Islet precursor cell (in vitro differentiated cells): ENCODE data around the gene SPDYE16.
"Not testable (repeated sequence)": the region's sequence is repeated elsewhere in the genome, so short reads cannot be mapped to it uniquely, and the experiment has no call there.

ENCODE experiments used
- DNase-seq: peaks from one replicate; pipeline ENCODE4 v3.0.0-alpha.2; 2018

SPDYE16 gene

DNA sequence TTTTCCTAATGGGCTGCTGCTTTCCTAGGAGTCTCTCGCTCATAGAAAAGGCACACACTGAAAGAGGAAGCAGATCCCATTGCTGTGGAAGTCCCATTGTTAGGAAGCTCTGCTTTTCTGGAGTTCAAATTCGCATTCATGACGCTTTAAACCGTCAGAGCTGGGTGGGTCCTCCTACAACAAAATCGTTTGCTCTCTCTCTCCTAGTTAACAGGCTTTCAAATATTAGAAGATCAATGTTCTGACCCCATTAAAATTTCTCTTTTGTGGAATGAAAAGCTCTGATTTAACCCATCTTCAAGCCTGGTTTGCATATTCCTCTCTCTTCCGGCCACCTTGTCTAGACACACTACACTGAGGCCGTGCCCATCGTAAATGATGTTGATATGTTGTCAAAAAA is at the start of gene SPDYE16:
Gene SPDYE16 (minus strand): TSS at position 101 of the 400 bp plus-strand sequence. CDS start 1,838 bp downstream, outside the sequence.
- not testable (repeated sequence) for DNase-seq

GRCh38 chr7:76592694-76593093 is 49.6 kb upstream of the SPDYE16 start:
- DNase-seq, result not testable (repeated sequence)

DNA sequence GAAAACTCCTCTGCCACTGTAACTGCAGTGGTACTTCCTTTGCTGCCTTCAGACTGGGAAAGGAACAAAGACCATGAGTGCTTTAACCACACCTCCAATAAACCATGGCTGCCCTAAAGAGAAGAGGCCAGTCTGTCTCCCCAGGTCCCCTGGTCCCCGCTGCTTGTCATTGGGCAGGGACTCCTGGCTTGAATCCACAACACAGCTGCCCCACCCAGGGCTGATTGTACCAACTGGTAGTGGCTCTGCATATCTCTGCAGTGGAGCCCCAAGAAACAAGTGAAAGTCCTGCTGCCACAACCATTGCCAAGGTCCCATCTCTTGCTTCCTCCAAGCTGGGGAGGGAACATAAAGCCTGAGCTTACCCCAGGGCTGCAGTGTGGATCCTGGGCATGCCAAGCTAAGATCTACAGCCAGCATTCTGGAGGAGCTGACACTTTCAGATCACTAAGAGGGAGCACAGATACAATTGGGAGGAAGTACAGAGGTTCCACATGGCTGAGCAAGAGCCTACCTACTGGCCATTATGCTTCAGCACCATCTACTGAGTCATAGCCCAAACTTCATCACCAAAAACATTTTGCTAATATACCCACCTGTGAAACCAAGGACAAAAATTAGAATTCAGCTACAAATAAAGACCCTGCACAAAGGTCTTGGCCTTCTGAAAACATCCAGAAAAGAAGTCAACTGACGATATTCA is 48.7 kb upstream of the SPDYE16 start:
- DNase-seq, result not testable (repeated sequence)

GRCh38 chr7:76591033-76591432 is 47.9 kb upstream of the SPDYE16 start:
- DNase-seq, result not testable (repeated sequence)

- not testable (repeated sequence) for DNase-seq
Observed at GRCh38 chr7:76588586-76588985, 45.5 kb upstream of the SPDYE16 start.

- DNase-seq, result not testable (repeated sequence)
Observed at GRCh38 chr7:76586585-76587315, 43.7 kb upstream of the SPDYE16 start.

DNA sequence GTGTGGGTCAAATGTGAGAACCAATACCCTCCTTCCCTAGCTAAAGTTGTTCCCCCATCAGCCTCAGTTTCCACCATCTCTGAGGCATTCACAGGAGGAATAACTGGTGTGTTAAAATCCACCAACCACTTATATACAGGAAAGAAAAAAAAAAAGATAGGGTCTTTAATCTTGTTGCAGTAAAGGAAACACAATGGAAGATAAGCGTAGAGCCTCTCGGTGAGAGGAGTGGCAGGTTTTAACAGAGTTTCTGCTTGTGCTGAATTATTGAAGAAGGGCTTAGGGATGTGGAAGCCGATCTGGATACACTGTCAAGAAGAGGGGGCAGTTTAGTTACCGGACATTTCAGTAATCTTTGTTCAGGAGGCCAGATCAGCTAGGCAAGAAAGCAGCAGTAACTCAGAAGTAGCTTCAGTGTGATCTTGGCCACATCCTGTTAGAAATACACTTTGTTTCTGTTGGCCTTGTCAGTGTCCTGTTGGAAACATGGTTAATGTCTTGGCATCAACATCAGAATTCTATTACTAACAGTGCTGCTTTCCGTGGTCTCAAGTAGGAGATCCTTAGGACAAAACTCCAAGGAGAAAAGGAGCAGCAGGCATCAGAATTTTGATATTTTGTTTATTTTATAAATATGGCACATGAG is 40.7 kb upstream of the SPDYE16 start:
- DNase-seq, result not testable (repeated sequence)

GRCh38 chr7:76582848-76583631 is 39.9 kb upstream of the SPDYE16 start:
- DNase-seq, result peak; percentile 65

GRCh38 chr7:76575919-76576655 is 33.0 kb upstream of the SPDYE16 start:
- DNase-seq, result not testable (repeated sequence)

GRCh38 chr7:76575431-76575830 is 32.3 kb upstream of the SPDYE16 start:
- DNase-seq, result not testable (repeated sequence)

GRCh38 chr7:76572296-76572695 is 29.2 kb upstream of the SPDYE16 start:
- DNase-seq, result not testable (repeated sequence)

DNA sequence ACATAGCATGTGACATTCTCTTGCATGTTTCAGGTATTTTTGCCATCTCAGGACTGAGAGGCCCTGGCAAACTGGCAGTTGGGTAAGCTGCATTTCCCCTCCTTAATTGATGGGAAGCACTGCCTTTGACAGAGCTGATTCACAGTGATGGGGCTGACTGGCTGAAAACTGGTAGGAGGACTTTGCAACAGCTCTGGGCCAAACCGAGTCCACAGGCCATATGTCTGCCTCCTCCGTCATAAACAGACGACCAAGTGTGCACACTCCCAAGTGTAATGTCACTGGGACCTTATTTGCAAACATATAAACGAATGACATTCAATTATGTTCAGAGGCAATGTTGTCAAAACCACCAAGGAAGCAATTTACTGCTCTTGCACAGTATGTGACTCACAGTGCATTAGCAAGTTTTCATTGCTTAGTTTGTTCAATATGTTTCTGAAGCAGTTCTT is 27.3 kb upstream of the SPDYE16 start:
- DNase-seq, result peak; percentile 40

- DNase-seq, result not testable (repeated sequence)
Observed at GRCh38 chr7:76568742-76569141, 25.6 kb upstream of the SPDYE16 start.

GRCh38 chr7:76567753-76568152 is 24.7 kb upstream of the SPDYE16 start:
- not testable (repeated sequence) for DNase-seq

DNA sequence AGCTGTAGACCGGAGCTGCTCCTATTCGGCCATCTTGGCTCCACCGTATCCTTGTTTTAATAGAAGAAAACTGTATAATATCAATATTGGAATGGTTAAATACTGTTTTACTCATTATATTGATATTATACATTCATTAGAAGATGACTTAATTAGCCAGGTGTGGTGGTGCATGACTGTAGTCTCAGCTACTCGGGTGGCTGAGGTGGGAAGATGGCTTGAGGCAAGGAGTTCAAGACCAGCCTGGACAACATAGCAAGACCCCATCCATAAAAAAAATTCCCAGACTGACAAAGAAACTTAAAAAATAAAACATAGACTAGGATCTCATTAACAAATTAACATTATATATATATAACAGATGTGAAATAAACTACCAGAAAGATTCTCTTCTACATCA is 24.2 kb upstream of the SPDYE16 start:
- not testable (repeated sequence) for DNase-seq

DNA sequence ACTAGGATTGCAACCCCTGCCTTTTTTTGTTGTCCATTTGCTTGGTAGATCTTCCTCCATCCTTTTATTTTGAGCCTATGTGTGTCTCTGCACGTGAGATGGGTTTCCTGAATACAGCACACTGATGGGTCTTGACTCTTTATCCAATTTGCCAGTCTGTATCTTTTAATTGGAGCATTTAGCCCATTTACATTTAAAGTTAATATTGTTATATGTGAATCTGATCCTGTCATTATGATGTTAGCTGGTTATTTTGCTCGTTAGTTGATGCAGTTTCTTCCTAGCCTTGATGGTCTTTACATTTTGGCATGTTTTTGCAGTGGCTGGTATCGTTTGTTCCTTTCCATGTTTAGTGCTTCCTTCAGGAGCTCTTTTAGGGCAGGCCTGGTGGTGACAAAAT is 21.9 kb upstream of the SPDYE16 start:
- DNase-seq, result not testable (repeated sequence)

DNA sequence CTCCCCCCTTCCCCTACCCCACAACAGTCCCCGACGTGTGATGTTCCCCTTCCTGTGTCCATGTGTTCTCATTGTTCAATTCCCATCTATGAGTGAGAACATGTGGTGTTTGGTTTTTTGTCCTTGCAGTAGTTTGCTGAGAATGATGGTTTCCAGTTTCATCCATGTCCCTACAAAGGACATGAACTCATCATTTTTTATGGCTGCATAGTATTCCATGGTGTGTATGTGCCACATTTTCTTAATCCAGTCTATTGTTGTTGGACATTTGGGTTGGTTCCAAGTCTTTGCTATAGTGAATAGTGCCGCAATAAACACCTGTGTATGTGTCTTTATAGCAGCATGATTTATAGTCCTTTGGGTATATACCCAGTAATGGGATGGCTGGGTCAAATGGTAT is 18.2 kb upstream of the SPDYE16 start:
- not testable (repeated sequence) for DNase-seq

- not testable (repeated sequence) for DNase-seq
Observed at GRCh38 chr7:76560157-76560556, 17.1 kb upstream of the SPDYE16 start.

DNA sequence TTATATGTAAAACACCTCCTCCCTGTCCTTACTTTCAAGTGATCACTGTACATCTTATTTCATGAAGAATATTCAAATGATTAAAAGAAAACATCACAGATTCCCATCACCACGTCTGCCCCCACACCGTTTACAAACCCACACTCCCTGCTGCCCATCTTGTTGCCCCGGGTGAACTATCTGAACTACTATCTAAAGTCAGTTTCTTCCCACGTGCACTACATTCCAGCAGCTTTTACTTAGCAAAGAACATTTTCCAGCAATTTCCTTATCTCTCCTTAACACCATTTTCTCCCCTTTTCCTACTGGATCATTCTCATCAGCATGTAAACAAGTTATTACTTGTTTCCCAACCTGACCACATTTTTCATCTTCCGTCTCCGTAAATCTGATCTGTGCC is 16.6 kb upstream of the SPDYE16 start:
- DNase-seq, result not testable (repeated sequence)

DNA sequence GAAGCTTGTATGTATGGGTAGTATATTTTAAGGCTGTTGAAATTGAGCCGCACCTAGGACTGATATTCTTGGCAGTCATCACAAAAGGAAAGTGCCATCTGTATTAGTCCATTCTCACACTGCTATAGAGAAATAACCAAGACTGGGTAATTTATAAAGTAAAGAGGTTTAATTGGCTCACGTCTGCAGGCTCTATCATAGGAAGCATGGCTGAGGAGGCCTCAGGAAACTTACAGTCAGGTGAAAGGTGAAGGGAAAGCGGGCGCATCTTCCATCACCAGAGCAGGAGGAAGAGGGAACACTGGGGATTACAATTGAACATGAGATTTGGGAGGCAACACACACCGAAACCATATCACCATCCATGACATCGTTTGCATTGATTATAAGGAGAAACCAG is 8.9 kb upstream of the SPDYE16 start:
- not testable (repeated sequence) for DNase-seq

- DNase-seq, result not testable (repeated sequence)
Observed at GRCh38 chr7:76549855-76550248, 6.8 kb upstream of the SPDYE16 start.
